KOPT-K1 (cell line): Measurements from ENCODE around the gene SIPA1L2.

ENCODE experiments used
- H3K27ac ChIP-seq: fragments of 200-600 bp; sonication (generic); 2 replicates; pipeline ENCODE4 v1.5.1; 2016; ENCODE audit warnings: antibody characterized with exemption, mild to moderate bottlenecking, low read depth, low read length; ENCODE audit not compliant: poor library complexity, severe bottlenecking
- H3K36me3 ChIP-seq: fragments of 200-600 bp; sonication (generic); 2 replicates; pipeline ENCODE4 v1.5.1; 2017; ENCODE audit warnings: antibody characterized with exemption, mild to moderate bottlenecking, low read length, moderate library complexity; ENCODE audit not compliant: insufficient read depth
- H3K9me3 ChIP-seq: fragments of 200-600 bp; sonication (generic); 2 replicates; pipeline ENCODE4 v1.5.1; 2017; ENCODE audit warnings: antibody characterized with exemption, low read length, mild to moderate bottlenecking; ENCODE audit not compliant: insufficient read depth, poor library complexity, severe bottlenecking

SIPA1L2 gene

GRCh38 chr1:232655028-232655745, 25.3 kb upstream of the SIPA1L2 start:
- Histone ChIP-seq H3K9me3 (no peaks in the 10 kb centered on the region), H3K36me3 (no peaks in the 10 kb centered on the region), H3K27ac (no peak overlapping the region)

- Histone ChIP-seq H3K9me3 (no peaks in the 10 kb centered on the region), H3K36me3 (no peaks in the 10 kb centered on the region), H3K27ac (no peak overlapping the region)
These were observed 23.9 kb upstream of the SIPA1L2 start for GRCh38 chr1:232653789-232654188.

GRCh38 chr1:232650845-232651244, 20.9 kb upstream of the SIPA1L2 start:
- no peaks in the 10 kb centered on the region for H3K36me3 ChIP-seq
- no peak overlapping the region for H3K27ac ChIP-seq
- H3K9me3 ChIP-seq = no peaks in the 10 kb centered on the region

GRCh38 chr1:232650418-232650817, 20.5 kb upstream of the SIPA1L2 start:
- H3K27ac ChIP-seq = no peak overlapping the region
- H3K9me3 ChIP-seq = no peaks in the 10 kb centered on the region
- H3K36me3 ChIP-seq = no peaks in the 10 kb centered on the region

GRCh38 chr1:232648316-232648715, 18.4 kb upstream of the SIPA1L2 start:
- no peaks in the 10 kb centered on the region for H3K9me3 ChIP-seq
- H3K27ac ChIP-seq = no peak overlapping the region
- H3K36me3 ChIP-seq = no peaks in the 10 kb centered on the region

GRCh38 chr1:232644209-232644608, 14.3 kb upstream of the SIPA1L2 start:
- Histone ChIP-seq H3K27ac (no peak overlapping the region), H3K9me3 (no peaks in the 10 kb centered on the region), H3K36me3 (no peaks in the 10 kb centered on the region)

GRCh38 chr1:232643251-232643650, 13.3 kb upstream of the SIPA1L2 start:
- H3K36me3 ChIP-seq = no peaks in the 10 kb centered on the region

GRCh38 chr1:232641507-232641906, 11.6 kb upstream of the SIPA1L2 start:
- Histone ChIP-seq H3K36me3 (no peaks in the 10 kb centered on the region), H3K9me3 (no peaks in the 10 kb centered on the region), H3K27ac (no peak overlapping the region)

More at GRCh38 chr1:232643251-232643650, 13.3 kb upstream of the SIPA1L2 start:
- Histone ChIP-seq H3K27ac (no peak overlapping the region), H3K9me3 (no peaks in the 10 kb centered on the region)

GRCh38 chr1:232636799-232637198, 6.9 kb upstream of the SIPA1L2 start:
- no peaks in the 10 kb centered on the region for H3K36me3 ChIP-seq
- H3K9me3 ChIP-seq = no peaks in the 10 kb centered on the region
- no peak overlapping the region for H3K27ac ChIP-seq

GRCh38 chr1:232635778-232636356, 5.9 kb upstream of the SIPA1L2 start:
- H3K36me3 ChIP-seq = no peaks in the 10 kb centered on the region
- H3K27ac ChIP-seq = no peak overlapping the region
- H3K9me3 ChIP-seq = no peaks in the 10 kb centered on the region

GRCh38 chr1:232635279-232635678, 5.3 kb upstream of the SIPA1L2 start:
- H3K9me3 ChIP-seq = no peaks in the 10 kb centered on the region
- no peaks in the 10 kb centered on the region for H3K36me3 ChIP-seq

GRCh38 chr1:232634096-232634495, 4.2 kb upstream of the SIPA1L2 start:
- Histone ChIP-seq H3K27ac (no peak overlapping the region), H3K9me3 (no peaks in the 10 kb centered on the region), H3K36me3 (no peaks in the 10 kb centered on the region)

More at GRCh38 chr1:232635279-232635678, 5.3 kb upstream of the SIPA1L2 start:
- no peak overlapping the region for H3K27ac ChIP-seq

- H3K36me3 ChIP-seq = no peaks in the 10 kb centered on the region
- peak overlapping the region; percentile 21 for H3K27ac ChIP-seq
- no peaks in the 10 kb centered on the region for H3K9me3 ChIP-seq
These were observed 912 bp upstream of the SIPA1L2 start for GRCh38 chr1:232630894-232631195.

- Histone ChIP-seq H3K27ac (no peak overlapping the region), H3K9me3 (no peaks in the 10 kb centered on the region), H3K36me3 (no peaks in the 10 kb centered on the region)
These were observed 485 bp downstream of the SIPA1L2 start for GRCh38 chr1:232629250-232630046.

- no peaks in the 10 kb centered on the region for H3K9me3 ChIP-seq
- no peaks in the 10 kb centered on the region for H3K36me3 ChIP-seq
- H3K27ac ChIP-seq = no peak overlapping the region
These were observed 1.3 kb downstream of the SIPA1L2 start for GRCh38 chr1:232628335-232629249.
